ENCODE results near the gene ARHGAP15. TPM values are rescaled to one million over a fixed set of nuclear protein-coding genes. Genes with fewer than 3 reads are reported as not detected.
A peak's percentile ranks its signal among the peaks of the same experiment; 100 is the strongest.

Gene ARHGAP15
- total RNA-seq, 1 donor from 2014 or later, result 18.5 TPM

- DNase-seq (no peak), ATAC-seq (no peak)
- H3K4me1 ChIP-seq, result no peaks in the 10 kb centered on the region
- no peaks in the 10 kb centered on the region for H3K36me3 ChIP-seq
- H3K4me3 ChIP-seq, result no peak overlapping the region
- H3K27ac ChIP-seq, result no peak overlapping the region
- intact Hi-C loops (cut with DNase I), result no loop called here
- H3K27me3 ChIP-seq (ENCODE audit: low read depth), result no peaks in the 10 kb centered on the region
- no peak for TF ChIP-seq CTCF (IDR thresholded peaks at IDR 0.05)
- no peaks in the 10 kb centered on the region for H3K9me3 ChIP-seq
Observed at GRCh38 chr2:143157418-143157817, 28.2 kb downstream of the ARHGAP15 start.

- intact Hi-C loops (cut with DNase I), result no loop called here
- no peaks in the 10 kb centered on the region for H3K27me3 ChIP-seq (ENCODE audit: low read depth)
- ATAC-seq, result no peak
- no peaks in the 10 kb centered on the region for H3K9me3 ChIP-seq
- H3K27ac ChIP-seq, result no peak overlapping the region
- H3K4me3 ChIP-seq, result no peak overlapping the region
- H3K4me1 ChIP-seq, result no peaks in the 10 kb centered on the region
- no peaks in the 10 kb centered on the region for H3K36me3 ChIP-seq
- no peak for DNase-seq
- no peak for TF ChIP-seq CTCF (IDR thresholded peaks at IDR 0.05)
Observed at GRCh38 chr2:143158098-143158497, 28.9 kb downstream of the ARHGAP15 start.

DNA sequence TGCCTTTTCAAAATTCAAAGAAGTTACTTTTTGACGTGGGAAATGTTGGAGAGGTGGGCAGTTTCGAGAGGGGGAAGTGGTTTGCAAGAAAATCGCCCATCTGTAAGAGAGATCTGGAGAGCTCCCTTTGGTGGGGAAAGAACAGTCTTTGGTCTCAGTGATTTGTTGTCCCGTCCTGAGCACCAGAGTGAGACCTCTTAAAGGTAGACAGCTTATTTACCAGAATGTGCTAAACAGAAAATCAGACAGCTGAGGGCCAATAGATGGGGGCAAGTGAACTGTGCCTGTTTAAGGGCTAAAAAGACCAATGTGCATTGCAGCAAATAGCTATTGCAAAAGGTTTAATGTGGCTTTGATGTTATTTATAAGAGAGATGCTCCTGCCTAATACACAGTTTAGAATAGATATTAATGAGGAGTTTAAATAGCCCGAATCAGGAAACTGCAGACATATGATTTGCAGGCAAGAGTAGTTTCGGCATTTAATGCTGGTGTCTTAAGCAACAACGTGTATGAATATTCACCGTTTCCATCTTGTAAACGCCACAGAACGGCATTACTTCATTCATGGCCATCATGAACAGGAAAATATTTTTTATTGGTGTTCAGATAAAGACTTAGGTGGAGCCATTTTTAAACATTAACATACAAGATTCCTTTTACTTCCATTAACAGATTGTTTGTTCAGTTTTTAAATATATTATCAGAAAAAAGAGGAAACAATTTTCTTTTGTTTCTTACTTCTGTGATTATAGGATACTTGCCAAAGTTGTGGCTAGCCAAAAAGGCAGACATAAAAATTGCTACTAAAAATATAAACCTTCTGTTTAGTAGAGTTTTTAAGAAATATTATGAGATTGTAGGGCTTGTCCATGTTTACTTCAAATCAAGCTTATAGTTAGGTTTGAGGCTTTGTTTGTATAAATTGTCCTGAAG, 29.6 kb downstream of the ARHGAP15 start:
- Histone ChIP-seq H3K27me3 (ENCODE audit: low read depth) (no peaks in the 10 kb centered on the region), H3K4me1 (no peaks in the 10 kb centered on the region), H3K4me3 (no peak overlapping the region), H3K9me3 (no peaks in the 10 kb centered on the region), H3K36me3 (no peaks in the 10 kb centered on the region), H3K27ac (no peak overlapping the region)
- DNase-seq, result no peak
- peak in 1 of 2 donors; percentile 14 for ATAC-seq
- no peak for TF ChIP-seq CTCF (IDR thresholded peaks at IDR 0.05)
- intact Hi-C loops (cut with DNase I), result no loop called here

GRCh38 chr2:143159486-143159840, 30.2 kb downstream of the ARHGAP15 start:
- DNase-seq, result no peak
- Histone ChIP-seq H3K27me3 (ENCODE audit: low read depth) (no peaks in the 10 kb centered on the region), H3K27ac (no peak overlapping the region), H3K4me1 (no peaks in the 10 kb centered on the region), H3K36me3 (no peaks in the 10 kb centered on the region), H3K4me3 (no peak overlapping the region), H3K9me3 (no peaks in the 10 kb centered on the region)
- intact Hi-C loops (cut with DNase I), result no loop called here
- no peak for ATAC-seq
- TF ChIP-seq CTCF (IDR thresholded peaks at IDR 0.05), result no peak

GRCh38 chr2:143160732-143161707, 31.8 kb downstream of the ARHGAP15 start:
- Histone ChIP-seq H3K27me3 (ENCODE audit: low read depth) (no peaks in the 10 kb centered on the region), H3K36me3 (no peaks in the 10 kb centered on the region), H3K4me1 (no peaks in the 10 kb centered on the region), H3K9me3 (no peaks in the 10 kb centered on the region), H3K27ac (no peak overlapping the region), H3K4me3 (no peak overlapping the region)
- no peak for TF ChIP-seq CTCF (IDR thresholded peaks at IDR 0.05)
- DNase-seq (no peak), ATAC-seq (no peak)
- intact Hi-C loops (cut with DNase I), result no loop called here

Data from lower lobe of right lung (tissue), 2 donors.